OCI-LY7 (cell line): ENCODE data around the gene EPO. TPM values are rescaled to one million over a fixed set of nuclear protein-coding genes. Genes with fewer than 3 reads are reported as not detected.

Experiments used
- BruUV-seq: library from RNA; stranded (reverse); fragments of 400-500 nt; replicated peaks from 2 replicates; lab custom pipeline; 2021; lab: Mats Ljungman, UMichigan
- CTCF ChIA-PET: fragments of 300-600 bp; sonication (Branson Sonifier 250); formaldehyde crosslinking; loops from one replicate; lab custom pipeline; 2022; ENCODE audit warnings: antibody characterized with exemption; ENCODE audit not compliant: unreplicated experiment; lab: Charles Lee
- POLR2A ChIA-PET: fragments of 300-600 bp; sonication (Branson Sonifier 250); formaldehyde crosslinking; loops from one replicate; lab custom pipeline; 2022; ENCODE audit warnings: antibody characterized with exemption; lab: Charles Lee
- DNase-seq: peaks from one replicate; pipeline ENCODE4 v3.0.0-alpha.2; 2015; ENCODE audit warnings: low spot score
- H2AFZ ChIP-seq: fragments of 200-600 bp; sonication (generic), shearing (Covaris generic); 2 replicates; pipeline ENCODE4 v1.6.1; 2014; ENCODE audit warnings: mild to moderate bottlenecking, antibody characterized with exemption, low read length, moderate library complexity
- H3K27ac ChIP-seq: fragments of 200-600 bp; sonication (generic); 2 replicates; pipeline ENCODE4 v1.5.1; 2014; ENCODE audit warnings: mixed run types, low read depth, mild to moderate bottlenecking, moderate library complexity, low read length, inconsistent platforms; ENCODE audit not compliant: poor library complexity, severe bottlenecking
- H3K36me3 ChIP-seq: fragments of 200-600 bp; sonication (generic); 2 replicates; pipeline ENCODE4 v1.6.1; 2014; ENCODE audit warnings: mild to moderate bottlenecking, antibody characterized with exemption, low read length, moderate library complexity, mixed read lengths; ENCODE audit not compliant: insufficient read depth
- H3K4me1 ChIP-seq: fragments of 200-600 bp; sonication (generic); 2 replicates; pipeline ENCODE4 v1.5.1; 2014; ENCODE audit warnings: mild to moderate bottlenecking, low read length; ENCODE audit not compliant: insufficient read depth, poor library complexity, severe bottlenecking
- H3K4me2 ChIP-seq: fragments of 200-600 bp; sonication (generic); 2 replicates; pipeline ENCODE4 v1.6.1; 2014; ENCODE audit warnings: mild to moderate bottlenecking, low read length
- H3K4me3 ChIP-seq: fragments of 200-600 bp; sonication (generic); 2 replicates; pipeline ENCODE4 v1.5.1; 2014; ENCODE audit warnings: mild to moderate bottlenecking, low read depth, low read length; ENCODE audit not compliant: poor library complexity, severe bottlenecking
- H3K79me2 ChIP-seq: fragments of 200-600 bp; sonication (generic); 2 replicates; pipeline ENCODE4 v1.6.1; 2016; ENCODE audit warnings: low read depth, mild to moderate bottlenecking, low read length, moderate library complexity, mixed read lengths; ENCODE audit not compliant: insufficient read depth
- H3K9me2 ChIP-seq: fragments of 200-600 bp; sonication (generic); 2 replicates; pipeline ENCODE4 v1.6.1; 2016; ENCODE audit warnings: mild to moderate bottlenecking, low read length, mixed read lengths; ENCODE audit not compliant: insufficient read depth
- H3K9me3 ChIP-seq: fragments of 200-600 bp; sonication (generic); 2 replicates; pipeline ENCODE4 v1.6.1; 2014; ENCODE audit warnings: mild to moderate bottlenecking, mixed run types, low read length, mixed read lengths
- H4K20me1 ChIP-seq: fragments of 200-600 bp; sonication (generic); 2 replicates; pipeline ENCODE4 v1.6.1; 2014; ENCODE audit warnings: mild to moderate bottlenecking, antibody characterized with exemption, low read length, moderate library complexity, mixed read lengths; ENCODE audit not compliant: insufficient read depth
- CTCF ChIP-seq: fragments of 200-600 bp; sonication (generic); conservative IDR thresholded peaks from 2 replicates; pipeline ENCODE4 v1.5.1; 2014; ENCODE audit warnings: mild to moderate bottlenecking, antibody characterized with exemption, low read length, moderate library complexity, mixed read lengths
- EZH2phosphoT487 ChIP-seq: fragments of 200-600 bp; sonication (generic); IDR thresholded peaks from 2 replicates; pipeline ENCODE4 v1.6.1; 2018; ENCODE audit warnings: low read depth, borderline replicate concordance, mild to moderate bottlenecking, mixed run types, antibody characterized with exemption, low read length, moderate library complexity, mixed read lengths
- intact Hi-C: fragments of 100-400 bp; cut with micrococcal nuclease; formaldehyde crosslinking; loops from one replicate; pipeline ENCODE4 v1.10.0; 2022; ENCODE audit not compliant: unreplicated experiment
- total RNA-seq, 2 experiments: library from RNA; depleted of rRNA in 1 of 2; stranded (reverse); fragments of >200 nt in 1 of 2; shearing (Covaris generic) in 1 of 2; gene quantifications; 2 replicates each; pipeline ENCODE4 v1.2.3, GENCODE V29; 2014 to 2022

Gene EPO
- total RNA-seq, 2 experiments from 2014 or later: 0.13 TPM; not detected in 1

- Histone ChIP-seq H3K9me2 (no peaks in the 10 kb centered on the region), H2AFZ (no peak overlapping the region), H3K27ac (no peak overlapping the region), H3K4me2 (no peak overlapping the region), H4K20me1 (0 out of 2 replicates have a peak, but pooled peaks cover 4% of the 10 kb centered on the region), H3K4me3 (no peak overlapping the region), H3K79me2 (peaks cover 6% of the 10 kb centered on the region; the same call in 1 of the 2 replicates), H3K36me3 (peaks cover 81% of the 10 kb centered on the region), H3K4me1 (peaks cover 6% of the 10 kb centered on the region), H3K9me3 (no peaks in the 10 kb centered on the region)
- ChIA-PET POLR2A (interaction anchor here (0.6 kb wide), 1 partner anchor 73 kb away, joined by 3 read pairs; no protein-coding TSS in a partner anchor), CTCF (no interaction called here)
- intact Hi-C loops: loop anchor here (10.0 kb wide), 1 partner anchor 205 kb away; the partner anchor contains the start of gene TSC22D4
- no peak for TF ChIP-seq EZH2phosphoT487
- no peak for TF ChIP-seq CTCF
- no TSS peak for BruUV-seq
- no peak for DNase-seq
These were observed 40.9 kb upstream of the EPO start for GRCh38 chr7:100679129-100679926.

GRCh38 chr7:100679927-100680575 lies 40.2 kb upstream of the EPO start:
- ChIA-PET CTCF (no interaction called here), POLR2A (interaction anchor here (0.6 kb wide), 1 partner anchor 74 kb away, joined by 3 read pairs; no protein-coding TSS in a partner anchor)
- DNase-seq: no peak
- no peak for TF ChIP-seq EZH2phosphoT487
- no peak for TF ChIP-seq CTCF
- no peaks in the 10 kb centered on the region for H3K9me3 ChIP-seq
- no peak overlapping the region for H2AFZ ChIP-seq
- BruUV-seq: TSS peak; percentile 81
- H3K4me3 ChIP-seq: no peak overlapping the region
- H3K79me2 ChIP-seq: no peaks in the 10 kb centered on the region
- 0 out of 2 replicates have a peak, but pooled peaks cover 4% of the 10 kb centered on the region for H4K20me1 ChIP-seq
- no peaks in the 10 kb centered on the region for H3K9me2 ChIP-seq
- peaks cover 6% of the 10 kb centered on the region for H3K4me1 ChIP-seq
- H3K27ac ChIP-seq: no peak overlapping the region
- H3K4me2 ChIP-seq: no peak overlapping the region
- intact Hi-C loops: loop anchor here (10.0 kb wide), 1 partner anchor 205 kb away; the partner anchor contains the start of gene TSC22D4
- H3K36me3 ChIP-seq: peaks cover 88% of the 10 kb centered on the region
